Activated naive CD4-positive, alpha-beta T cell (primary cell): ENCODE results near the gene MASP1.

ENCODE experiments used
- DNase-seq, 4 experiments: peaks; one replicate each; lab custom pipeline; 2025; lab: John Stamatoyannopoulos, UW

The MASP1 gene

GRCh38 chr3:187186375-187186774 is 105.2 kb downstream of the MASP1 start:
- no peak for DNase-seq

- no peak for DNase-seq
Observed at GRCh38 chr3:187185759-187186158, 105.8 kb downstream of the MASP1 start.
